GM12892 (cell line): ENCODE results near the gene PTTG1IP.

Source experiments
- POLR2A ChIP-seq: IDR thresholded peaks from 2 replicates; pipeline ENCODE4 v1.6.1; 2011; ENCODE audit warnings: low read depth, low read length, control low read depth
- POLR2AphosphoS5 ChIP-seq: IDR thresholded peaks from 2 replicates; pipeline ENCODE4 v1.6.1; 2011; ENCODE audit warnings: low read depth, low read length, control low read depth

DNA sequence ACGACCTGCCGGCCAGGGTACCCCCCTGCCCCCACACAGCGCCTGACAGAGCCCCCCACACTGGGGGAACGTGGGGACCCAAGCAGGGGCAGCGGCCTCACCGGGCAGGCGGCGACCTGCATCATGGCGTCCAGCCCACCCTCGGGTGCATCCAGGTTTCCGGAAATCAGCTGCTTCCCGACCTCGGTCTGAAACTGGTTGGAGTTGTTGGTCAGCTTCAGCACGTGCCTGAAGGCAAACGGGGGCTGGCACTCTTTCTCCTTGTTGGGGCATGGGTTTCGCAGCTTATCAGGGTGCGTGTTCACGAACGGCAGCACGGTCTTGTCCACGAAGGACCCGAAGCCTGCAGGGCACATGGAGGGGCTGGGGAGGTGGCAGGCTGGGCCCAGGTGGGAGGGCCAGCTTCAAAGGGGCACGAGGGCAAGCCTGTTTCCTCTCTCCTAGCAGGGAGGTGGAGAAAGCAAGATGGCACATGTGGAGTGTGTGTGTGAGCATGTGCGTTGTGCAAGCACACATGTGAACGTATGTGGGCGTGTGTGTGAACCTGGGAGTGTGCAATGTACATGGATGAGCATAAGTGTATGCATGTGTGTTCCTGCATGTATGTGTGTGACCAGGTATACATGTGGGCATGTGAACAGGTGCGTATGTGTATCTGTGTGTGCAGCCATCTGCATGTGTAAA, 28.0 kb upstream of the PTTG1IP start:
- TF ChIP-seq POLR2AphosphoS5 (no peak), POLR2A (no peak)
